K562 (cell line): ENCODE results near the gene SCAMP5. TPM values are rescaled to one million over a fixed set of nuclear protein-coding genes. Genes with fewer than 3 reads are reported as not detected.
A peak's percentile ranks its signal among the peaks of the same experiment; 100 is the strongest.

Experiments used
- ARID1B ChIP-seq: fragments of 450-650 bp; IDR thresholded peaks from 2 replicates; pipeline ENCODE4 v1.6.1; 2016; ENCODE audit warnings: antibody characterized with exemption, mild to moderate bottlenecking, inconsistent platforms
- ARID4B ChIP-seq: sonication (generic); formaldehyde crosslinking; IDR thresholded peaks from 2 replicates; pipeline ENCODE4 v1.8.0; 2022; ENCODE audit warnings: mild to moderate bottlenecking, missing genetic modification reagents
- ATF7 ChIP-seq: fragments of 450-650 bp; IDR thresholded peaks from 2 replicates; pipeline ENCODE4 v1.7.1; 2014; ENCODE audit warnings: mild to moderate bottlenecking, moderate library complexity
- CGGBP1 ChIP-seq: fragments of 250-450 bp; sonication (Bioruptor Pico); IDR thresholded peaks from 2 replicates; pipeline ENCODE4 v1.9.0; 2021; ENCODE audit warnings: mild to moderate bottlenecking
- CTCF ChIP-seq, 3 experiments: IDR thresholded peaks in 2 of 3; conservative IDR thresholded peaks in 1 of 3; 2 replicates each; pipeline ENCODE4 v1.5.1; 2011 to 2012; ENCODE audit warnings: low read length in 3 of 3, mild to moderate bottlenecking in 3 of 3, control low read depth in 2 of 3, improper control_type of control experiment in 1 of 3, inconsistent platforms in 1 of 3, low read depth in 1 of 3, mixed read lengths in 1 of 3, moderate library complexity in 1 of 3; ENCODE audit not compliant: insufficient read depth in 2 of 3
- ESRRA ChIP-seq: fragments of 450-650 bp; IDR thresholded peaks from 2 replicates; pipeline ENCODE4 v1.6.1; 2014; ENCODE audit warnings: low read depth, mild to moderate bottlenecking, moderate library complexity, borderline replicate concordance
- HDAC1 ChIP-seq, 2 experiments: fragments of 450-650 bp; IDR thresholded peaks; 2 replicates each; pipeline ENCODE4 v1.6.1; 2016 to 2017; ENCODE audit warnings: inconsistent platforms in 1 of 2, mild to moderate bottlenecking in 1 of 2, moderate library complexity in 1 of 2
- HNRNPL ChIP-seq: fragments of 200-400 bp; formaldehyde crosslinking; IDR thresholded peaks from 2 replicates; pipeline ENCODE4 v1.6.1; 2017; ENCODE audit warnings: low read depth, mild to moderate bottlenecking, low read length
- JUN ChIP-seq, 2 experiments: sonication (generic) in 1 of 2; formaldehyde crosslinking in 1 of 2; IDR thresholded peaks; 2 replicates each; pipeline versions ENCODE4 v1.6.1 to v1.8.0; 2012 to 2022; ENCODE audit warnings: borderline replicate concordance in 2 of 2, mild to moderate bottlenecking in 2 of 2, improper control_type of control experiment in 1 of 2, low read depth in 1 of 2, low read length in 1 of 2, missing genetic modification reagents in 1 of 2
- JUND ChIP-seq, 2 experiments: IDR thresholded peaks; 2 replicates in 1 of 2; 3 replicates in 1 of 2; pipeline ENCODE4 v1.6.1; 2011; ENCODE audit warnings: borderline replicate concordance in 2 of 2, low read depth in 2 of 2, low read length in 2 of 2, improper control_type of control experiment in 1 of 2, missing biosample characterization in 1 of 2, missing genetic modification characterization in 1 of 2, missing genetic modification reagents in 1 of 2
- KAT8 ChIP-seq: fragments of 450-650 bp; IDR thresholded peaks from 2 replicates; pipeline ENCODE4 v1.6.1; 2016; ENCODE audit warnings: low read depth, mild to moderate bottlenecking
- PTRF ChIP-seq: fragments of 450-650 bp; IDR thresholded peaks from 2 replicates; pipeline ENCODE4 v1.6.1; 2016; ENCODE audit warnings: mild to moderate bottlenecking, missing genetic modification characterization, missing compliant biosample characterization
- SNRNP70 ChIP-seq: fragments of 200-400 bp; formaldehyde crosslinking; optimal IDR thresholded peaks from 2 replicates; pipeline ENCODE3; 2017; ENCODE audit warnings: low read depth, low read length
- STAT5B ChIP-seq: fragments of 250-450 bp; sonication (Bioruptor Pico); IDR thresholded peaks from 2 replicates; pipeline ENCODE4 v1.8.0; 2021; ENCODE audit warnings: mild to moderate bottlenecking, inconsistent platforms
- TCF3 ChIP-seq: sonication (generic); formaldehyde crosslinking; IDR thresholded peaks from 2 replicates; pipeline ENCODE4 v1.4.0; 2020; ENCODE audit warnings: mild to moderate bottlenecking, missing genetic modification reagents
- TEAD1 ChIP-seq, 2 experiments: fragments of 450-650 bp in 1 of 2; sonication (generic) in 1 of 2; formaldehyde crosslinking; IDR thresholded peaks; 2 replicates each; pipeline versions ENCODE4 v1.4.0 to v1.8.0; 2020 to 2022; ENCODE audit warnings: mild to moderate bottlenecking in 2 of 2, missing genetic modification reagents in 1 of 2
- XRCC4 ChIP-seq: IDR thresholded peaks from one replicate; pipeline ENCODE4 v1.6.1; 2011; ENCODE audit not compliant: insufficient read depth, insufficient read length; ENCODE audit errors: extremely low read depth
- ZNF121 ChIP-seq: sonication (generic); formaldehyde crosslinking; conservative IDR thresholded peaks from 2 replicates; pipeline ENCODE4 v1.8.0; 2022; ENCODE audit warnings: missing genetic modification reagents
- ZNF143 ChIP-seq: sonication (generic); formaldehyde crosslinking; IDR thresholded peaks from 2 replicates; pipeline ENCODE4 v1.9.0; 2022; ENCODE audit warnings: mild to moderate bottlenecking, missing genetic modification reagents
- ZNF311 ChIP-seq: fragments of 250-450 bp; sonication (Bioruptor Pico); IDR thresholded peaks from 2 replicates; pipeline ENCODE4 v1.4.0; 2020; ENCODE audit warnings: mild to moderate bottlenecking, moderate library complexity
- ZNF384 ChIP-seq: IDR thresholded peaks from 2 replicates; pipeline ENCODE4 v1.6.1; 2012; ENCODE audit warnings: low read depth, low read length, improper control_type of control experiment
- ZNF780A ChIP-seq: fragments of 250-450 bp; sonication (Bioruptor Pico); IDR thresholded peaks from 2 replicates; pipeline ENCODE4 v1.5.0; 2021; ENCODE audit warnings: mild to moderate bottlenecking
- polyA plus RNA-seq, 8 experiments: library from polyadenylated mRNA; depleted of rRNA in 4 of 8; stranded (reverse) in 5 of 8; unstranded in 3 of 8; fragments of >200 nt; fragmentation: Nextera tagmentation in 2 of 8; fragmentation: Illumina TruSeq in 1 of 8; extraction: Ambion mirVana in 2 of 8; extraction: Trizol in 1 of 8; gene quantifications; 2 replicates each; pipeline versions ENCODE4 v1.2.1 to v1.2.3, GENCODE V29; 2011 to 2014; ENCODE audit warnings: inconsistent platforms in 1 of 8, missing spikeins in 1 of 8
- total RNA-seq, 7 experiments: library from RNA; depleted of rRNA in 6 of 7; stranded (reverse); fragments of >200 nt in 6 of 7; fragmentation: Illumina TruSeq in 2 of 7; extraction: Trizol in 2 of 7; gene quantifications; 2 replicates each; pipeline versions ENCODE4 v1.2.1 to v1.2.3, GENCODE V29; 2011 to 2021; ENCODE audit warnings: low replicate concordance in 1 of 7

SCAMP5 gene
- total and polyA plus RNA-seq, 9 of the 15 experiments (the other 6 are each of a cell fraction or from before 2014, with no cell fraction given), result 0.09 to 0.29 (median 0.19) TPM; not detected in 5

- TF ChIP-seq JUN (IDR thresholded peaks at IDR 0.05; ENCODE audit: borderline replicate concordance, low read depth, low read length), result peak; percentile 6; the same call in 1 of the 2 replicates
- TF ChIP-seq JUN (CRISPR knock-in tag; IDR thresholded peaks at IDR 0.05; ENCODE audit: borderline replicate concordance), result no peak
- peak; percentile 94 to 97 (median 95) for TF ChIP-seq CTCF (IDR thresholded peaks at IDR 0.05 in 2 of 3, conservative IDR thresholded peaks at IDR 0.05 in 1 of 3; ENCODE audit: insufficient read depth in 2 of 3, low read depth in 1 of 3, low read length in 3 of 3)
- TF ChIP-seq XRCC4, result no peak
- TF ChIP-seq TEAD1 (CRISPR knock-in tag; IDR thresholded peaks at IDR 0.05), result no peak
- 0 out of 2 replicates have a peak, but pooled peaks have one; percentile 48 for TF ChIP-seq ZNF143 (CRISPR knock-in tag)
- peak; percentile 53; the same call in 1 of the 2 replicates for TF ChIP-seq ARID4B (CRISPR knock-in tag)
- TF ChIP-seq CGGBP1 (CRISPR knock-in tag), result no peak
- TF ChIP-seq ARID1B, result peak; percentile 60
- TF ChIP-seq ZNF311 (CRISPR knock-in tag), result no peak
- TF ChIP-seq ESRRA, result no peak
- TF ChIP-seq SNRNP70, result no peak
- no peak for TF ChIP-seq ZNF780A (CRISPR knock-in tag)
- TF ChIP-seq JUND (IDR thresholded peaks at IDR 0.05; ENCODE audit: borderline replicate concordance, low read depth, low read length), result peak; percentile 61; the same call in 1 of the 2 replicates
- TF ChIP-seq JUND (tag; IDR thresholded peaks at IDR 0.05; ENCODE audit: borderline replicate concordance, low read depth, low read length), result peak; percentile 19; the same call in 1 of the 3 replicates
- peak; percentile 63 for TF ChIP-seq TCF3
- peak; percentile 51 for TF ChIP-seq ATF7
- no peak for TF ChIP-seq ZNF121 (CRISPR knock-in tag)
- no peak for TF ChIP-seq PTRF (tag)
- peak; percentile 71 for TF ChIP-seq ZNF384
- TF ChIP-seq KAT8, result no peak
- TF ChIP-seq HDAC1 (IDR thresholded peaks at IDR 0.05), result peak in 1 of 2 experiments; percentile 33; a peak in 1 of 4 replicates
- no peak for TF ChIP-seq STAT5B (CRISPR knock-in tag)
- no peak for TF ChIP-seq HNRNPL
Observed at GRCh38 chr15:75029378-75030022, 34.1 kb downstream of the SCAMP5 start (continued).
